ENCODE results near the gene QRFP.

- TF ChIP-seq CTCF (conservative IDR thresholded peaks at IDR 0.05 in 1 of 2, IDR thresholded peaks at IDR 0.05 in 1 of 2; ENCODE audit: low read depth in 1 of 2, low read length in 2 of 2) = no peak
- no peak for TF ChIP-seq EZH2 (IDR thresholded peaks at IDR 0.05; ENCODE audit: low read length, missing control alignments)
Observed at GRCh38 chr9:130888146-130888885, 8.3 kb downstream of the QRFP start.

Data from fibroblast of lung (primary cell).